Activated T-cell treated with anti-CD3 and anti-CD28 coated beads for 24 hours (primary cell): Measurements from ENCODE around the gene MAGEA2B.
"Not testable (repeated sequence)": the region's sequence is repeated elsewhere in the genome, so short reads cannot be mapped to it uniquely, and the experiment has no call there.

ENCODE experiments used
- DNase-seq: peaks from one replicate; pipeline ENCODE4 v3.0.0-alpha.2; 2020; ENCODE audit warnings: low read depth

MAGEA2B gene

DNA sequence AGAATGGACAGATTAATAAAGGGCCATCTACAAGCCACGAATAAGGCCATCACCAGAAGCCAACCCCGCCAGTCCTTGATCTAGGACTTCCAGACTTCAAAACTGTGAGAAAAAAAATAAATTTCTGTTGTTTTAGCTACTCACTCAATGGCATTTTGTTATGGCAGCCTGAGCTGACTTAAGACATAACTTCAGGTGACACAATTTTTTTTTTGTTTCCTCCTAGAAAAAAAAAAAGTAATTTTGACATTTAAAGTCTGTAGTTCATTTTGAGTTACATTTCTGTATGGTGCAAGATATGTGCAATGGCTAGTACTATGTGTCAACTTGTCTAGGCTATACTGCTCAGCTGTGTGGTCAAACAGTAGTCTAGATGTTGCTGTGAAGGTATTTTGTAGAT lies 44.5 kb downstream of the MAGEA2B start, which contains the start of gene CSAG3:
CSAG3 (plus strand) TSS at position 301 of the 400 bp plus-strand sequence.
- DNase-seq, result not testable (repeated sequence)

- not testable (repeated sequence) for DNase-seq
Measured at GRCh38 chrX:152759544-152759943, 45.1 kb downstream of the MAGEA2B start.

GRCh38 chrX:152761582-152761981 lies 47.2 kb downstream of the MAGEA2B start:
- DNase-seq, result not testable (repeated sequence)

DNA sequence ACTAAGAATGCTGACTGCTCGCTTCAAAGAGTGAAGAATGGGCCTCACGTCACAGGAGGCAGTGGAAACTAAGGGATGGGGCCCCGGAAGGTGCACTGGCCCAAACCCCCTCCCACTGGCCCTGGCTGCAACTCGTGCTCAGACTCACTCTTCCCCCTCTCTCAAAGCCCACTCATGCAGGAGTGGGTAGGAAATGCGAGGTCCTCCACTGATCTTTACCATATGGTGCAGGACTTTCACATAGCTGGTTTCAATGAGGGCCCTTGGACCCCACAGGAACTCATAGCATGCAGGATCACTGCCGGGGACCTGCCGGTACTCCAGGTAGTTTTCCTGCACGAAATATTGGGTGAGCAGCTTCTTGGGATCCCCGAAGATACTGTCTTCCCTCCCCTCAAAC lies 52.1 kb downstream of the MAGEA2B start:
- DNase-seq, result not testable (repeated sequence)
